HG02678 (cell line): ENCODE results near the gene ABI1.

Experiments used
- ATAC-seq: cut with Tn5 transposase; IDR thresholded peaks from one replicate; pipeline ENCODE4 v1.9.1; 2021; ENCODE audit warnings: mild to moderate bottlenecking, moderate library complexity; ENCODE audit not compliant: unreplicated experiment

Gene ABI1

GRCh38 chr10:26855186-26855585 lies 5.6 kb downstream of the ABI1 start:
- no peak for ATAC-seq

GRCh38 chr10:26854524-26854923 lies 6.2 kb downstream of the ABI1 start:
- ATAC-seq = no peak

- ATAC-seq = no peak
Observed at GRCh38 chr10:26844396-26844975, 16.3 kb downstream of the ABI1 start.

- ATAC-seq = no peak
Observed at GRCh38 chr10:26843736-26844135, 17.0 kb downstream of the ABI1 start.

GRCh38 chr10:26841733-26842317 lies 18.9 kb downstream of the ABI1 start:
- no peak for ATAC-seq

- ATAC-seq = peak; percentile 42
Observed at GRCh38 chr10:26840938-26841732, 19.6 kb downstream of the ABI1 start.

GRCh38 chr10:26839966-26840627 lies 20.7 kb downstream of the ABI1 start:
- ATAC-seq = no peak

- no peak for ATAC-seq
Observed at GRCh38 chr10:26837139-26837538, 23.6 kb downstream of the ABI1 start.

- ATAC-seq = no peak
Observed at GRCh38 chr10:26835025-26835424, 25.7 kb downstream of the ABI1 start.

- no peak for ATAC-seq
Observed at GRCh38 chr10:26832960-26833359, 27.8 kb downstream of the ABI1 start.

- no peak for ATAC-seq
Observed at GRCh38 chr10:26831936-26832335, 28.8 kb downstream of the ABI1 start.

GRCh38 chr10:26829810-26830515 lies 30.8 kb downstream of the ABI1 start:
- no peak for ATAC-seq

- no peak for ATAC-seq
Observed at GRCh38 chr10:26824015-26824690, 36.6 kb downstream of the ABI1 start.

GRCh38 chr10:26821699-26822570 lies 38.8 kb downstream of the ABI1 start:
- ATAC-seq = no peak

GRCh38 chr10:26815500-26815899 lies 45.3 kb downstream of the ABI1 start:
- no peak for ATAC-seq

GRCh38 chr10:26810435-26811026 lies 50.2 kb downstream of the ABI1 start:
- ATAC-seq = no peak

- ATAC-seq = no peak
Observed at GRCh38 chr10:26809973-26810372, 50.8 kb downstream of the ABI1 start.

GRCh38 chr10:26807532-26807931 lies 53.2 kb downstream of the ABI1 start:
- no peak for ATAC-seq

- no peak for ATAC-seq
Observed at GRCh38 chr10:26806557-26806956, 54.2 kb downstream of the ABI1 start.
